ENCODE results near the gene RAB30.

GRCh38 chr11:83027289-83027688, 44.4 kb downstream of the RAB30 start:
- TF ChIP-seq CTCF (conservative IDR thresholded peaks at IDR 0.05; ENCODE audit: low read depth, low read length) (no peak), EZH2 (IDR thresholded peaks at IDR 0.05; ENCODE audit: borderline replicate concordance, low read depth, low read length, poor library complexity, severe bottlenecking) (no peak)

All from A673 (cell line).